ENCODE data around the gene PLOD1.

- TF ChIP-seq CTCF (IDR thresholded peaks at IDR 0.05; ENCODE audit: poor library complexity, severe bottlenecking) (no peak), POLR2AphosphoS5 (IDR thresholded peaks at IDR 0.05) (no peak), EZH2 (IDR thresholded peaks at IDR 0.05; ENCODE audit: borderline replicate concordance, insufficient read depth, low read length, poor library complexity, severe bottlenecking) (no peak), REST (IDR thresholded peaks at IDR 0.05; ENCODE audit: borderline replicate concordance) (no peak), EP300 (conservative IDR thresholded peaks at IDR 0.05; ENCODE audit: poor library complexity, severe bottlenecking) (no peak), SMC3 (conservative IDR thresholded peaks at IDR 0.05; ENCODE audit: poor library complexity) (no peak)
Observed at GRCh38 chr1:12007204-12007603, 72.7 kb downstream of the PLOD1 start.
